PC-3 (cell line): Measurements from ENCODE around the gene BRF1.

Source experiments
- EZH2 ChIP-seq: fragments of 300-600 bp; sonication (generic); IDR thresholded peaks from one replicate; pipeline ENCODE4 v1.6.1; 2017; ENCODE audit warnings: antibody characterized with exemption, mild to moderate bottlenecking, low read length; ENCODE audit not compliant: unreplicated experiment
- TF ChIP-seq, protein P1 (sequence below): fragments of 300-600 bp; sonication (generic); conservative IDR thresholded peaks from 2 replicates; pipeline ENCODE4 v1.5.1; 2017; ENCODE audit warnings: antibody characterized with exemption, low read depth, mild to moderate bottlenecking, low read length

GRCh38 chr14:105299654-105300541 is 903 bp downstream of the BRF1 start:
- TF ChIP-seq EZH2 = no peak
- TF ChIP-seq, protein P1, sequence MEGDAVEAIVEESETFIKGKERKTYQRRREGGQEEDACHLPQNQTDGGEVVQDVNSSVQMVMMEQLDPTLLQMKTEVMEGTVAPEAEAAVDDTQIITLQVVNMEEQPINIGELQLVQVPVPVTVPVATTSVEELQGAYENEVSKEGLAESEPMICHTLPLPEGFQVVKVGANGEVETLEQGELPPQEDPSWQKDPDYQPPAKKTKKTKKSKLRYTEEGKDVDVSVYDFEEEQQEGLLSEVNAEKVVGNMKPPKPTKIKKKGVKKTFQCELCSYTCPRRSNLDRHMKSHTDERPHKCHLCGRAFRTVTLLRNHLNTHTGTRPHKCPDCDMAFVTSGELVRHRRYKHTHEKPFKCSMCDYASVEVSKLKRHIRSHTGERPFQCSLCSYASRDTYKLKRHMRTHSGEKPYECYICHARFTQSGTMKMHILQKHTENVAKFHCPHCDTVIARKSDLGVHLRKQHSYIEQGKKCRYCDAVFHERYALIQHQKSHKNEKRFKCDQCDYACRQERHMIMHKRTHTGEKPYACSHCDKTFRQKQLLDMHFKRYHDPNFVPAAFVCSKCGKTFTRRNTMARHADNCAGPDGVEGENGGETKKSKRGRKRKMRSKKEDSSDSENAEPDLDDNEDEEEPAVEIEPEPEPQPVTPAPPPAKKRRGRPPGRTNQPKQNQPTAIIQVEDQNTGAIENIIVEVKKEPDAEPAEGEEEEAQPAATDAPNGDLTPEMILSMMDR = no peak
